A549 (cell line): Measurements from ENCODE around the gene SPATA31D1.

Experiments
- CBX8 ChIP-seq: fragments of 200-600 bp; sonication (generic); IDR thresholded peaks from 2 replicates; pipeline ENCODE4 v1.6.1; 2016
- CEBPB ChIP-seq, 2 experiments: fragments of >200 bp in 1 of 2; sonication (Bioruptor Twin) in 1 of 2; formaldehyde crosslinking in 1 of 2; IDR thresholded peaks; 2 replicates each; pipeline ENCODE4 v1.6.1; 2012 to 2016
- CHD2 ChIP-seq: fragments of 150-350 bp; IDR thresholded peaks from 2 replicates; pipeline ENCODE4 v1.6.1; 2014; ENCODE audit warnings: low read length; ENCODE audit not compliant: partially characterized antibody
- CTCF ChIP-seq: fragments of >200 bp; sonication (Bioruptor Twin); formaldehyde crosslinking; IDR thresholded peaks from 3 replicates; pipeline ENCODE4 v1.5.1; 2016
- E2F6 ChIP-seq: IDR thresholded peaks from 2 replicates; pipeline ENCODE4 v1.6.1; 2012; ENCODE audit warnings: low read depth, borderline replicate concordance
- FOSL2 ChIP-seq, 2 experiments: fragments of 450-650 bp in 1 of 2; fragments of >200 bp in 1 of 2; sonication (Bioruptor Twin) in 1 of 2; formaldehyde crosslinking; IDR thresholded peaks; 2 replicates each; pipeline versions ENCODE4 v1.5.0 to v1.6.1; 2016 to 2020; ENCODE audit warnings: mild to moderate bottlenecking in 1 of 2, moderate library complexity in 1 of 2
- JUN ChIP-seq, 2 experiments: fragments of >200 bp; sonication (Bioruptor Twin); formaldehyde crosslinking; IDR thresholded peaks; 2 replicates in 1 of 2; 3 replicates in 1 of 2; pipeline ENCODE4 v1.6.1; 2016 to 2017
- JUNB ChIP-seq: fragments of >200 bp; sonication (Bioruptor Twin); formaldehyde crosslinking; IDR thresholded peaks from 2 replicates; pipeline ENCODE4 v1.6.1; 2016
- MYC ChIP-seq: IDR thresholded peaks from 2 replicates; pipeline ENCODE4 v1.6.1; 2012; ENCODE audit warnings: mild to moderate bottlenecking, inconsistent platforms, low read length, improper control_type of control experiment, borderline replicate concordance

DNA sequence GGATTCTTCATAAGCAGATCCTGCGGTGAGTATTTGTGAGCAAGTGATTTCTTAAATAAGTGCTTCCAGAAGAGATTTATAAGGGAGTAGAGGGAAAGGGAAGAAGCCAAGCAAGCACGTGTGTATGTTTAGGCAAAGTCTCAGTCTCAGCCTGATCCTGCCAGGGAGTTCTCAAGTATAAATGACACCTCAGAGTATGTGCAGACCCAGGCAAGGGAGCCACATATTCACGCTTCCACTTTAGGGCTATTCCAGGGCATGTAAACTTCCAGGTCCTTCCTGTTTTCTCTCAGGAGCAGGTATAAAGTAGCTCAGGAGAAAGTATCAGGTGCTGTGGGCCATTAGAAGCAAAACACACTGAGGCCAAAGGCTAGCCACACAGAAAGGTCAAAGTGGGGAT lies 22.6 kb downstream of the SPATA31D1 start:
- TF ChIP-seq E2F6 (no peak), FOSL2 (IDR thresholded peaks at IDR 0.05) (no peak), FOSL2 (CRISPR knock-in tag; IDR thresholded peaks at IDR 0.05) (no peak), CEBPB (IDR thresholded peaks at IDR 0.05) (no peak), JUN (IDR thresholded peaks at IDR 0.05) (no peak), CBX8 (no peak), CTCF (no peak), CHD2 (no peak), JUNB (no peak), MYC (no peak)
